Neuronal stem cell (in vitro differentiated cells): ENCODE data around the gene MACROD2.
"Not testable (repeated sequence)": the region's sequence is repeated elsewhere in the genome, so short reads cannot be mapped to it uniquely, and the experiment has no call there.

Source experiments
- DNase-seq: peaks from one replicate; pipeline ENCODE4 v3.0.0-alpha.2; 2013; ENCODE audit warnings: low spot score
- H2AFZ ChIP-seq: one replicate; pipeline ENCODE4 v1.6.1; 2013; ENCODE audit warnings: mild to moderate bottlenecking, low read length, inconsistent platforms
- H2AK5ac ChIP-seq: 2 replicates; pipeline ENCODE4 v1.6.1; 2013; ENCODE audit warnings: low read depth, mild to moderate bottlenecking, inconsistent platforms, low read length, moderate library complexity, mixed read lengths
- H2BK120ac ChIP-seq: 2 replicates; pipeline ENCODE4 v1.6.1; 2013; ENCODE audit warnings: low read depth, mild to moderate bottlenecking, inconsistent platforms, low read length, moderate library complexity, mixed read lengths
- H2BK12ac ChIP-seq: one replicate; pipeline ENCODE4 v1.6.1; 2013; ENCODE audit warnings: low read length, inconsistent platforms
- H2BK15ac ChIP-seq: 2 replicates; pipeline ENCODE4 v1.6.1; 2013; ENCODE audit warnings: mild to moderate bottlenecking, low read length, inconsistent platforms, mixed read lengths
- H2BK5ac ChIP-seq: one replicate; pipeline ENCODE4 v1.6.1; 2013; ENCODE audit warnings: inconsistent platforms, mild to moderate bottlenecking, low read length, moderate library complexity
- H3K14ac ChIP-seq: one replicate; pipeline ENCODE4 v1.6.1; 2013; ENCODE audit warnings: low read length, inconsistent platforms
- H3K18ac ChIP-seq: 2 replicates; pipeline ENCODE4 v1.6.1; 2013; ENCODE audit warnings: low read length, inconsistent platforms
- H3K23ac ChIP-seq: 2 replicates; pipeline ENCODE4 v1.6.1; 2013; ENCODE audit warnings: low read depth, mild to moderate bottlenecking, mixed read lengths, low read length, inconsistent platforms; ENCODE audit not compliant: poor library complexity
- H3K27ac ChIP-seq: replicated peaks from 3 replicates; pipeline ENCODE4 v1.5.1; 2013; ENCODE audit warnings: low read length, inconsistent platforms
- H3K27me3 ChIP-seq, 3 experiments: 2 replicates each; pipeline ENCODE4 v1.6.1; 2013; ENCODE audit warnings: low read length in 3 of 3, mild to moderate bottlenecking in 2 of 3, inconsistent platforms in 1 of 3, low read depth in 1 of 3, mixed read lengths in 1 of 3, moderate library complexity in 1 of 3; ENCODE audit not compliant: control insufficient read depth in 3 of 3, insufficient read depth in 3 of 3
- H3K36me3 ChIP-seq, 2 donors: replicated peaks in 1 of 2; 2 replicates each; pipeline ENCODE4 v1.6.1; 2013; ENCODE audit warnings: low read length in 2 of 2; ENCODE audit not compliant: control insufficient read depth in 2 of 2, insufficient read depth in 2 of 2
- H3K4ac ChIP-seq: 2 replicates; pipeline ENCODE4 v1.6.1; 2013; ENCODE audit warnings: inconsistent platforms, mild to moderate bottlenecking, low read length, moderate library complexity
- H3K4me1 ChIP-seq, 2 donors: 1 replicate in 1 of 2; 2 replicates in 1 of 2; pipeline ENCODE4 v1.6.1; 2013; ENCODE audit warnings: low read length in 2 of 2, low read depth in 1 of 2; ENCODE audit not compliant: control insufficient read depth in 2 of 2, insufficient read depth in 1 of 2
- H3K4me2 ChIP-seq: one replicate; pipeline ENCODE4 v1.6.1; 2013; ENCODE audit warnings: mild to moderate bottlenecking, low read length, inconsistent platforms; ENCODE audit not compliant: insufficient read depth, poor library complexity, severe bottlenecking
- H3K4me3 ChIP-seq, 2 donors: 2 replicates each; pipeline ENCODE4 v1.5.1; 2013; ENCODE audit warnings: low read length in 2 of 2, mild to moderate bottlenecking in 2 of 2, inconsistent platforms in 1 of 2, moderate library complexity in 1 of 2
- H3K79me1 ChIP-seq: one replicate; pipeline ENCODE4 v1.6.1; 2013; ENCODE audit warnings: low read depth, mild to moderate bottlenecking, inconsistent platforms, low read length, moderate library complexity
- H3K9ac ChIP-seq: one replicate; pipeline ENCODE4 v1.6.1; 2013; ENCODE audit warnings: mild to moderate bottlenecking, low read depth, low read length, inconsistent platforms; ENCODE audit not compliant: poor library complexity
- H3K9me3 ChIP-seq, 2 donors: replicated peaks in 1 of 2; 2 replicates each; pipeline versions ENCODE3 to v1.6.1; 2013; ENCODE audit warnings: low read length in 2 of 2, mild to moderate bottlenecking in 2 of 2, inconsistent platforms in 1 of 2, low read depth in 1 of 2, mixed read lengths in 1 of 2, moderate library complexity in 1 of 2; ENCODE audit not compliant: control insufficient read depth in 2 of 2, insufficient read depth in 1 of 2
- H4K8ac ChIP-seq: one replicate; pipeline ENCODE4 v1.6.1; 2013; ENCODE audit warnings: low read depth, mild to moderate bottlenecking, inconsistent platforms, low read length, moderate library complexity
- H4K91ac ChIP-seq: one replicate; pipeline ENCODE4 v1.6.1; 2013; ENCODE audit warnings: low read length, low read depth, mild to moderate bottlenecking, inconsistent platforms; ENCODE audit not compliant: poor library complexity
- WGBS, 2 donors: extraction: QIAGEN DNeasy Blood & Tissue Kit; methylation state at CpG; one replicate each; pipeline ENCODE4 v1.1.7; 2013; ENCODE audit warnings: missing lambda C conversion rate in 2 of 2, mixed read lengths in 1 of 2; ENCODE audit not compliant: insufficient read length in 2 of 2, insufficient replicate concordance in 1 of 2; ENCODE audit errors: extremely low coverage in 2 of 2; 5-methylcytosine and 5-hydroxymethylcytosine counted together

Gene MACROD2

DNA sequence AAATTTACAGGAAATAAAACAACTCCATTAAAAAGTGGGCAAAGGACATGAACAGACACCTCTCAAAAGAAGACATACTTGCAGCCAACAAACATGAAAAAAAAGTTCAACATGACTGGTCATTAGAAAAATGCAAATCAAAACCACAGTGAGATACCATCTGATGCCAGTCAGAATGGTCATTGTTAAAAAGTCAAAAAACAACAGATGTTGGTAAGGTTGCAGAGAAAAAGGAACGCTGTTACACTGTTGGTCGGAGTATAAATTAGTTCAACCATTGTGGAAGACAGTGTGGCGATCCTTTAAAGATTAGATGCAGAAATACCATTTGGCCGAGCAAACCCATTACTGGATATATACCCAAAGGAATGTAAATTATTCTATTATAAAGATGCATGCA is 1200.1 kb downstream of the MACROD2 start:
- no peak overlapping the region for H4K91ac ChIP-seq
- H4K8ac ChIP-seq, result no peak overlapping the region
- H2BK5ac ChIP-seq, result no peak overlapping the region
- no peak overlapping the region for H3K9ac ChIP-seq
- WGBS, 2 donors, result no CpG with 5 or more reads among the region's 4 CpGs
- no peak overlapping the region for H3K14ac ChIP-seq
- H2AK5ac ChIP-seq, result no peak overlapping the region
- H3K27me3 ChIP-seq, result no peaks in the 10 kb centered on the region
- no peak overlapping the region for H2BK120ac ChIP-seq
- H3K27ac ChIP-seq, result no peak overlapping the region
- no peak for DNase-seq
- H3K18ac ChIP-seq, result no peak overlapping the region
- no peaks in the 10 kb centered on the region for H3K36me3 ChIP-seq
- H3K79me1 ChIP-seq, result no peaks in the 10 kb centered on the region
- H2BK15ac ChIP-seq, result no peak overlapping the region
- H2AFZ ChIP-seq, result no peak overlapping the region
- no peak overlapping the region for H3K23ac ChIP-seq
- no peak overlapping the region for H2BK12ac ChIP-seq
- peaks cover 0 to 2% of the 10 kb centered on the region in 2 donors for H3K9me3 ChIP-seq
- no peak overlapping the region for H3K4me3 ChIP-seq
- H3K4ac ChIP-seq, result no peak overlapping the region
- no peak overlapping the region for H3K4me2 ChIP-seq
- no peaks in the 10 kb centered on the region for H3K4me1 ChIP-seq

GRCh38 chr20:15196547-15197255 is 1201.4 kb downstream of the MACROD2 start:
- Histone ChIP-seq H3K27me3 (no peaks in the 10 kb centered on the region), H3K4ac (no peak overlapping the region), H4K8ac (no peak overlapping the region), H3K4me1 (no peaks in the 10 kb centered on the region), H2BK15ac (no peak overlapping the region), H2AFZ (no peak overlapping the region), H3K4me3 (no peak overlapping the region), H3K23ac (no peak overlapping the region), H3K9ac (no peak overlapping the region), H2AK5ac (no peak overlapping the region), H3K9me3 (peaks cover 0 to 2% of the 10 kb centered on the region in 2 donors), H3K18ac (no peak overlapping the region), H3K14ac (no peak overlapping the region), H3K36me3 (no peaks in the 10 kb centered on the region), H4K91ac (no peak overlapping the region), H3K27ac (no peak overlapping the region), H2BK5ac (no peak overlapping the region), H3K79me1 (no peaks in the 10 kb centered on the region), H2BK120ac (no peak overlapping the region), H2BK12ac (no peak overlapping the region), H3K4me2 (no peak overlapping the region)
- no CpG with 5 or more reads among the region's 3 CpGs for WGBS, 2 donors
- DNase-seq, result no peak

GRCh38 chr20:15198017-15198416 is 1202.7 kb downstream of the MACROD2 start:
- no CpG with 5 or more reads among the region's 10 CpGs for WGBS, 2 donors
- not testable (repeated sequence) for DNase-seq

GRCh38 chr20:15199698-15200097 is 1204.4 kb downstream of the MACROD2 start:
- Histone ChIP-seq H3K27ac (no peak overlapping the region), H3K27me3 (no peaks in the 10 kb centered on the region), H3K9me3 (peaks cover 2 to 3% of the 10 kb centered on the region in 2 donors), H3K4me2 (no peak overlapping the region), H3K9ac (no peak overlapping the region), H2BK5ac (no peak overlapping the region), H3K14ac (no peak overlapping the region), H2AK5ac (no peak overlapping the region), H3K4me1 (no peaks in the 10 kb centered on the region), H3K4me3 (no peak overlapping the region), H2BK15ac (no peak overlapping the region), H4K8ac (no peak overlapping the region), H3K4ac (no peak overlapping the region), H3K23ac (no peak overlapping the region), H3K79me1 (no peaks in the 10 kb centered on the region), H2BK120ac (no peak overlapping the region), H3K18ac (no peak overlapping the region), H2BK12ac (no peak overlapping the region), H4K91ac (no peak overlapping the region), H2AFZ (no peak overlapping the region), H3K36me3 (no peaks in the 10 kb centered on the region)
- no CpG with 5 or more reads among the region's 1 CpG for WGBS, 2 donors
- DNase-seq, result no peak

More at GRCh38 chr20:15198017-15198416, 1202.7 kb downstream of the MACROD2 start:
- not testable (repeated sequence) for H2AFZ ChIP-seq, H3K14ac ChIP-seq, H3K4ac ChIP-seq, H3K23ac ChIP-seq, H4K91ac ChIP-seq, H3K9me3 ChIP-seq, H4K8ac ChIP-seq, H2AK5ac ChIP-seq, H3K79me1 ChIP-seq, H3K36me3 ChIP-seq, H3K4me2 ChIP-seq, H2BK15ac ChIP-seq, H3K27me3 ChIP-seq, H2BK12ac ChIP-seq, H3K4me1 ChIP-seq, H3K9ac ChIP-seq, H3K18ac ChIP-seq, H3K4me3 ChIP-seq, H3K27ac ChIP-seq, H2BK5ac ChIP-seq, H2BK120ac ChIP-seq
